ENCODE data around the gene TUBGCP6. TPM values are rescaled to one million over a fixed set of nuclear protein-coding genes. Genes with fewer than 3 reads are reported as not detected.
"Not testable (repeated sequence)": the region's sequence is repeated elsewhere in the genome, so short reads cannot be mapped to it uniquely, and the experiment has no call there.

Gene TUBGCP6
- total RNA-seq, 4 donors from 2014 or later = 43.8 to 110 (median 73.1) TPM

DNA sequence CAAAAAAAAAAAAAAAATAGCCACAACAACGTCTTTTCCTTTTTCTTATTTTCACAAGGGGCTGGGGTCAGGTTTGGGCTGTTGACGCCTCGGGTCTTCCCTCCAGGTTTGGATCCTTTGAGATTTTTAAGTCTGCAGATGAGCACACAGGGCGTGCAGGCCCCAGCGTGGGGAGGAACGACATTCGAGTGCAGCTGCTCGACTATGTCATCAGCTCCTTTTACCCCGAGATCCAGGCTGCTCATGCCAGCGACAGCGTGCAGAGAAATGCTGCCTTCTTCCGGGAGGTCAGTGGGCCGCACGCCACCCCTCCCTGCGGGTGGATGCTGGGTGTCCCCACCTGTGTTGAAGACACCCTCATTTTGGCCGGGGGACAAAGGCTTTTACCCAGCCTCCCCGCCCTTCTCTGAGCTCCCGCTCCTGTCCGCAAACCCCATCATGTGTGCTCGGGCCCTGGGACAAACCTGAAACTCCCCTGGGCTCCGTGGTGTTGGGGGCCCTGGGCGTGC is 36.3 kb downstream of the TUBGCP6 start:
- no peaks in the 10 kb centered on the region for H3K9me3 ChIP-seq
- no peaks in the 10 kb centered on the region for H3K27me3 ChIP-seq
- peaks cover 0 to 7% (median 1%) of the 10 kb centered on the region in 4 donors for H3K4me1 ChIP-seq
- H3K27ac ChIP-seq = no peak overlapping the region
- no peak overlapping the region for H3K4me3 ChIP-seq
- H3K36me3 ChIP-seq = peaks cover 0 to 19% (median 2%) of the 10 kb centered on the region in 4 donors
- intact Hi-C loops (cut with DNase I; ENCODE audit: low total_unique reads) (no loop called here), in situ Hi-C loops (cut with MboI; ENCODE audit: low pct_ligation_motif_present in 1 of 4, low pct_unique_long_range_greater_than_20kb in 1 of 4, low sequenced_read_pairs in 3 of 4) (loop anchor here in 1 of 4 donors (10.0 kb wide), 1 partner anchor 64 kb away; no protein-coding TSS in a partner anchor)
- WGBS, 2 donors (ENCODE audit: low coverage in 1 of 2) = 86 to 90% methylated on average over 3 to 22 of the region's 22 CpGs
- DNase-seq = no peak
- no peak for TF ChIP-seq POLR2AphosphoS5 (IDR thresholded peaks at IDR 0.05)
- no peak for TF ChIP-seq POLR2A (IDR thresholded peaks at IDR 0.05)
- TF ChIP-seq EP300 (IDR thresholded peaks at IDR 0.05; ENCODE audit: low read depth) = no peak
- TF ChIP-seq, protein P1, sequence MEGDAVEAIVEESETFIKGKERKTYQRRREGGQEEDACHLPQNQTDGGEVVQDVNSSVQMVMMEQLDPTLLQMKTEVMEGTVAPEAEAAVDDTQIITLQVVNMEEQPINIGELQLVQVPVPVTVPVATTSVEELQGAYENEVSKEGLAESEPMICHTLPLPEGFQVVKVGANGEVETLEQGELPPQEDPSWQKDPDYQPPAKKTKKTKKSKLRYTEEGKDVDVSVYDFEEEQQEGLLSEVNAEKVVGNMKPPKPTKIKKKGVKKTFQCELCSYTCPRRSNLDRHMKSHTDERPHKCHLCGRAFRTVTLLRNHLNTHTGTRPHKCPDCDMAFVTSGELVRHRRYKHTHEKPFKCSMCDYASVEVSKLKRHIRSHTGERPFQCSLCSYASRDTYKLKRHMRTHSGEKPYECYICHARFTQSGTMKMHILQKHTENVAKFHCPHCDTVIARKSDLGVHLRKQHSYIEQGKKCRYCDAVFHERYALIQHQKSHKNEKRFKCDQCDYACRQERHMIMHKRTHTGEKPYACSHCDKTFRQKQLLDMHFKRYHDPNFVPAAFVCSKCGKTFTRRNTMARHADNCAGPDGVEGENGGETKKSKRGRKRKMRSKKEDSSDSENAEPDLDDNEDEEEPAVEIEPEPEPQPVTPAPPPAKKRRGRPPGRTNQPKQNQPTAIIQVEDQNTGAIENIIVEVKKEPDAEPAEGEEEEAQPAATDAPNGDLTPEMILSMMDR (IDR thresholded peaks at IDR 0.05) = no peak

DNA sequence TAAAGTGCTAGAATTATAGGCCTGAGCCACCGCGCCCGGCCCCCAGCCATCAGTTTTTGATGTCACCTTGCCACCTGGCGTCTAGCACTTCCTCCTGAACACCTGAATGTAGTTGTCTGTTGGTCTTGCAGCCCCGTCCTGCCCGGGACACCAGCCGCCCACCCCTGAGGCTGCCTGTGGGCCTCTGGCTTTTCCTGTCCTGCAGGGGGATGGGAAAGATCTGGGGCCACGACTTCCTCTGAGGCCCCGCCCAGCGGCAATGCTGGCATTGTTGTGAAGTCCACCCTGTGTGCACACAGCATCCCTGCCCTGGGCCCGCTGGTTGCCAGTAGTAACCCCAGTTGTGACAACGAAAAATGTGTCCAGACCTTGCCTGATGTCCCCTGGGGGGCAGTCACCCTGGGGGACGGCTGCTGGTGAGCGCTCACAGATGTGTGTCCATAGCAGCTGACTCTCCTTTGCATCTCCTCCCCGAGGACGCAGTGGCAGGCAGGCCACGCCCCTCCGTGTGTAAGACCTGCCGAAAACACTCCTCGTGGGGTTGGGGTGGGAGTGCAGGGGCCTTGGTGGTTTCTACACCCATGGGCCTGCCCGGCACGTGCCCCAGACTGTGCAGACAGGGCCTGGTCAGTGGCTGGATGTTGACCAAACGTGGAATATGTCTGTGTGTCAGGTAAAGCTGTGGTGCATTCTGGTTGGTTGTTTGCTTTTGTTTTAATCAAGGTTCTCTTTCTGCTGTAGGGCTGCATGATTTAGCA is 37.3 kb downstream of the TUBGCP6 start:
- 72% methylated on average over 22 of the region's 23 CpGs; no CpG with 5 or more reads in 1 of the 2 donors for whole genome bisulfite sequencing, 2 donors (ENCODE audit: low coverage in 1 of 2)
- peak; percentile 8 for DNase-seq
- TF ChIP-seq, protein P1 (IDR thresholded peaks at IDR 0.05) = no peak
- TF ChIP-seq POLR2A (IDR thresholded peaks at IDR 0.05) (no peak), POLR2AphosphoS5 (IDR thresholded peaks at IDR 0.05) (no peak), EP300 (IDR thresholded peaks at IDR 0.05; ENCODE audit: low read depth) (no peak)
- H3K36me3 ChIP-seq = peaks cover 0 to 15% (median 2%) of the 10 kb centered on the region in 4 donors
- in situ Hi-C loops (cut with MboI; ENCODE audit: low pct_ligation_motif_present in 1 of 4, low pct_unique_long_range_greater_than_20kb in 1 of 4, low sequenced_read_pairs in 3 of 4) (loop anchor here in 1 of 4 donors (10.0 kb wide), 1 partner anchor 63 kb away; no protein-coding TSS in a partner anchor), intact Hi-C loops (cut with DNase I; ENCODE audit: low total_unique reads) (no loop called here)
- peaks cover 0 to 7% (median 2%) of the 10 kb centered on the region in 4 donors for H3K4me1 ChIP-seq
- H3K27me3 ChIP-seq = no peaks in the 10 kb centered on the region
- no peak overlapping the region for H3K27ac ChIP-seq
- H3K4me3 ChIP-seq = no peak overlapping the region
- no peaks in the 10 kb centered on the region for H3K9me3 ChIP-seq

DNA sequence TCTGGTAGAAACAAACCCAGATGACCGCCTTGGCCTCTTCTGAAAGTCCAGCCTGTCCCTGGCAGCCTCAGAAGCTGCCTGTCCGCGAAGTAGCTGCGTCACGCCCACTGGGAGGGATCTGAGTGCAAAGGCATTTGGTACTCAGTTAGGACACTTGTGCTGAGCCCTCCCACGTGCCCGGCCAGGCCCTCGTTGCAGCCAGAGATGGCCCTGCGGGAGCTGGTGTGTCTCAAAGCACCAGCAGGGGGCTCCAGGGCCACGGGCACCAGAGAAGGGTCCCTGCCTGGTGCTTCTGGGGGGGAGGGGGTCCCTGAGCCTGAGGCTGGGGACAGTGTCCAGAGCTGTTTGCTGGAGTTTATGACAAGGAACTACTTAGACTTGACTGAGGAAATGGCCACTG is 38.2 kb downstream of the TUBGCP6 start:
- H3K36me3 ChIP-seq = peaks cover 0 to 11% (median 2%) of the 10 kb centered on the region in 4 donors
- peak; percentile 29 for DNase-seq
- H3K4me1 ChIP-seq = peaks cover 8 to 15% (median 11%) of the 10 kb centered on the region in 4 donors
- 54% methylated on average over 10 of the region's 10 CpGs; no CpG with 5 or more reads in 1 of the 2 donors for WGBS, 2 donors (ENCODE audit: low coverage in 1 of 2)
- TF ChIP-seq, protein P1 (IDR thresholded peaks at IDR 0.05) = peak; percentile 16 to 28 (median 18)
- no peak for TF ChIP-seq EP300 (IDR thresholded peaks at IDR 0.05; ENCODE audit: low read depth)
- H3K27me3 ChIP-seq = no peaks in the 10 kb centered on the region
- in situ Hi-C loops (cut with MboI; ENCODE audit: low pct_ligation_motif_present in 1 of 4, low pct_unique_long_range_greater_than_20kb in 1 of 4, low sequenced_read_pairs in 3 of 4) (loop anchor here in 1 of 4 donors (10.0 kb wide), 1 partner anchor 62 kb away; no protein-coding TSS in a partner anchor), intact Hi-C loops (cut with DNase I; ENCODE audit: low total_unique reads) (no loop called here)
- no peak overlapping the region for H3K27ac ChIP-seq
- no peaks in the 10 kb centered on the region for H3K9me3 ChIP-seq
- no peak overlapping the region for H3K4me3 ChIP-seq

DNA sequence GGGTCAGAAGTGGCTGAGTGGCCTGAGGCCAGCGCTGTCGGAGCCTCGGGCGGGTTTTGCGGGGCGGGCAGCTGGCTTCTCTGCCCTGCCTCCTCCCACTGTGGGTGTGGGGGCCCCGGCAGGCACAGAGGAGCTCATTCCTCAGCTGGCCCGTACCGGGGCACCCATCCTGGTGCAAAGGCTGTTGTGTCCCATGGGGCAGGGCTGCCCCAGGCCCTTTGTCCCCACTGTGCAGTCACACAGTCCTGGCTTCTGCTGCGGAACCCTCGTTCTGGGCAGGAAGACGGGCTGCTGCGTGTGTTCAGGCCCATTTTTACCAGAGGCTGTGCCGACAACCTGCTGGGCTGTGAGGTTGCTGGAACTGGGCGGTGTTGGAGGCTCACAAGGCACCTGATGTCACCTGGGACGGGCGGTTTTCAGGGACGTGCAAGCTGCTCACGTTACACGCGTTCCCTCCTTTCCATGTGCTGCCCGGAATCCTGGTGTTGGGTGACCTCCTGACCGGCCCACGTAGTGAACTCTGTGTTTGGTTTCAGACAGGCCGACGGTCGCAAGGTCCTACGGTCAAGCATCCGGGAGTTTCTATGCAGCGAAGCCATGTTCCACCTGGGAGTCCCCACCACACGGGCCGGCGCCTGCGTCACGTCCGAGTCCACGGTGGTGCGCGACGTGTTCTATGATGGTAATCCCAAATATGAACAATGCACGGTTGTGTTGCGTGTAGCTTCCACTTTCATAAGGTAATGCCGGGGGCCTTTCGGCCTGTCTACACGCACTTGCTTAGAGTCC is 38.8 kb downstream of the TUBGCP6 start:
- intact Hi-C loops (cut with DNase I; ENCODE audit: low total_unique reads) = no loop called here

GRCh38 chr22:50204998-50205397 is 39.8 kb downstream of the TUBGCP6 start:
- peaks cover 12 to 22% (median 14%) of the 10 kb centered on the region in 4 donors for H3K4me1 ChIP-seq
- 86 to 97% methylated on average over 7 to 9 of the region's 9 CpGs for WGBS, 2 donors (ENCODE audit: low coverage in 1 of 2)
- H3K27ac ChIP-seq; H3K9me3 ChIP-seq; intact Hi-C loops (cut with DNase I; ENCODE audit: low total_unique reads); DNase-seq; H3K4me3 ChIP-seq; H3K27me3 ChIP-seq; H3K36me3 ChIP-seq: not testable (repeated sequence)
- in situ Hi-C loops (cut with MboI; ENCODE audit: low pct_ligation_motif_present in 1 of 4, low pct_unique_long_range_greater_than_20kb in 1 of 4, low sequenced_read_pairs in 3 of 4) = loop anchor here in 1 of 4 donors (10.0 kb wide), 1 partner anchor 60 kb away; no protein-coding TSS in a partner anchor

More for the DNA sequence above, 38.8 kb downstream of the TUBGCP6 start:
- H3K27ac ChIP-seq = no peak overlapping the region
- in situ Hi-C loops (cut with MboI; ENCODE audit: low pct_ligation_motif_present in 1 of 4, low pct_unique_long_range_greater_than_20kb in 1 of 4, low sequenced_read_pairs in 3 of 4) = loop anchor here in 1 of 4 donors (10.0 kb wide), 1 partner anchor 61 kb away; no protein-coding TSS in a partner anchor
- TF ChIP-seq POLR2AphosphoS5 (IDR thresholded peaks at IDR 0.05) = no peak
- no peak for TF ChIP-seq POLR2A (IDR thresholded peaks at IDR 0.05)
- TF ChIP-seq, protein P1 (IDR thresholded peaks at IDR 0.05) = no peak
- TF ChIP-seq EP300 (IDR thresholded peaks at IDR 0.05; ENCODE audit: low read depth) = no peak
- peaks cover 9 to 18% (median 12%) of the 10 kb centered on the region in 4 donors for H3K4me1 ChIP-seq
- H3K27me3 ChIP-seq = no peaks in the 10 kb centered on the region
- peaks cover 0 to 8% (median 2%) of the 10 kb centered on the region in 4 donors for H3K36me3 ChIP-seq
- no peaks in the 10 kb centered on the region for H3K9me3 ChIP-seq
- no peak for DNase-seq
- H3K4me3 ChIP-seq = no peak overlapping the region
- 80 to 95% methylated on average over 3 to 45 of the region's 45 CpGs for WGBS, 2 donors (ENCODE audit: low coverage in 1 of 2)

All from transverse colon (tissue), 4 donors.